Chondrocyte (in vitro differentiated cells): Measurements from ENCODE around the gene DEPDC4. TPM values are rescaled to one million over a fixed set of nuclear protein-coding genes. Genes with fewer than 3 reads are reported as not detected.
A peak's percentile ranks its signal among the peaks of the same experiment; 100 is the strongest.
"Not testable (repeated sequence)": the region's sequence is repeated elsewhere in the genome, so short reads cannot be mapped to it uniquely, and the experiment has no call there.

Experiments used
- DNase-seq: peaks from one replicate; pipeline ENCODE4 v3.0.0; 2021; ENCODE audit warnings: mixed read lengths, low spot score
- H3K27ac Mint-ChIP-seq: one replicate; pipeline ENCODE4 v1.8.0; 2021; ENCODE audit warnings: mild to moderate bottlenecking, moderate library complexity, mixed read lengths; ENCODE audit not compliant: unreplicated experiment
- H3K27me3 Mint-ChIP-seq: 2 replicates; pipeline ENCODE4 v1.8.0; 2021; ENCODE audit warnings: low read depth, mixed read lengths
- H3K36me3 Mint-ChIP-seq: 2 replicates; pipeline ENCODE4 v1.8.0; 2021; ENCODE audit warnings: low read depth, mixed read lengths
- H3K4me1 Mint-ChIP-seq: 2 replicates; pipeline ENCODE4 v1.8.0; 2021; ENCODE audit warnings: low read depth, mild to moderate bottlenecking, mixed read lengths
- H3K4me3 Mint-ChIP-seq: one replicate; pipeline ENCODE4 v1.8.0; 2021; ENCODE audit warnings: mild to moderate bottlenecking, moderate library complexity, mixed read lengths; ENCODE audit not compliant: unreplicated experiment
- H3K9me3 Mint-ChIP-seq: 2 replicates; pipeline ENCODE4 v1.8.0; 2021; ENCODE audit warnings: low read depth, mixed read lengths
- CTCF ChIP-seq: fragments of 200-600 bp; sonication (generic); IDR thresholded peaks from 2 replicates; pipeline ENCODE4 v1.5.0; 2021; ENCODE audit warnings: antibody characterized with exemption, mild to moderate bottlenecking, moderate library complexity
- total RNA-seq: library from RNA; stranded (reverse); gene quantifications from 3 replicates; pipeline ENCODE4 v1.2.1, GENCODE V29; 2021

The DEPDC4 gene
- total RNA-seq, 1 donor from 2014 or later: 0.57 TPM

DNA sequence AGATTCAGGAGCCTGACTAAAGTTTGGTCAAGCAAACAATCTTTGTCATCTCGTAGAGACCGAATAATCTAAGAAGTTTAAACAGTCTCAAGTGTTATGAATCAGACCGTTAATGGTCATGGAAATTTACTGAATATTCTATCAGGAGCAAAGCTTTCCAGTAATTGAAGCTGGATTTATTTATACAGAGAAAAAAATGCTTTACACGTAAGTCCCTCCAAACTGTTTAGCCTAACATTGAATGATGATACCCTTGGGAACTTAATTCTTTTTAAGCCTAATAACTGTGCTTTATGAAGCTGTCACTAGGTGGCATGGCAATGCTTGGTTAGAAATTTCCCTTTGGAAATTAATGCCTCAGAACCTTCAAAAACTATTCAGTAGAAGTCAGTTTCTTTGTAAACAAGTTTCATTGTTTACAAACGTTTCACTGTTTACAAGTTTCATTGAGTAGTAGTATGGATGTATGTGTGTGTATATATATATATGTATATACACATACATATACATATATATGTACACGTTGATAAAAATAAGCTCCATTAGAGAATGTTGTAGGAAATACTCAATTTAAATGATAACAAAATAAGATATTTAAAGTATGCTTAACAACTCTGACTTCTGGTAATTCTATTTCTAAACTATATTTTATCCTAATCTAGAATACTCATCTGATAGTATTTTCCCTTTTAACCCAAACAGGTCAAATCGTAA, 32.1 kb downstream of the DEPDC4 start:
- Mint-ChIP-seq H3K4me1 (peaks cover 4% of the 10 kb centered on the region), H3K9me3 (no peaks in the 10 kb centered on the region), H3K4me3 (no peak overlapping the region), H3K27ac (no peak overlapping the region), H3K36me3 (no peaks in the 10 kb centered on the region), H3K27me3 (no peaks in the 10 kb centered on the region)
- no peak for DNase-seq
- peak; percentile 93 for TF ChIP-seq CTCF

GRCh38 chr12:100234166-100234565, 32.7 kb downstream of the DEPDC4 start:
- no peak for TF ChIP-seq CTCF
- DNase-seq: no peak
- no peaks in the 10 kb centered on the region for H3K27me3 Mint-ChIP-seq
- no peak overlapping the region for H3K4me3 Mint-ChIP-seq
- no peak overlapping the region for H3K27ac Mint-ChIP-seq
- no peaks in the 10 kb centered on the region for H3K36me3 Mint-ChIP-seq
- H3K4me1 Mint-ChIP-seq: peaks cover 4% of the 10 kb centered on the region
- no peaks in the 10 kb centered on the region for H3K9me3 Mint-ChIP-seq

- not testable (repeated sequence) for H3K27ac Mint-ChIP-seq, H3K27me3 Mint-ChIP-seq, H3K9me3 Mint-ChIP-seq, H3K36me3 Mint-ChIP-seq, H3K4me1 Mint-ChIP-seq, H3K4me3 Mint-ChIP-seq, DNase-seq
These were observed 35.0 kb downstream of the DEPDC4 start for GRCh38 chr12:100231873-100232272.

GRCh38 chr12:100229876-100230275, 37.0 kb downstream of the DEPDC4 start:
- Mint-ChIP-seq H3K36me3 (peaks cover 1% of the 10 kb centered on the region), H3K9me3 (no peaks in the 10 kb centered on the region), H3K27me3 (no peaks in the 10 kb centered on the region), H3K4me1 (peaks cover 4% of the 10 kb centered on the region), H3K4me3 (no peak overlapping the region), H3K27ac (no peak overlapping the region)
- DNase-seq: no peak
- no peak for TF ChIP-seq CTCF

DNA sequence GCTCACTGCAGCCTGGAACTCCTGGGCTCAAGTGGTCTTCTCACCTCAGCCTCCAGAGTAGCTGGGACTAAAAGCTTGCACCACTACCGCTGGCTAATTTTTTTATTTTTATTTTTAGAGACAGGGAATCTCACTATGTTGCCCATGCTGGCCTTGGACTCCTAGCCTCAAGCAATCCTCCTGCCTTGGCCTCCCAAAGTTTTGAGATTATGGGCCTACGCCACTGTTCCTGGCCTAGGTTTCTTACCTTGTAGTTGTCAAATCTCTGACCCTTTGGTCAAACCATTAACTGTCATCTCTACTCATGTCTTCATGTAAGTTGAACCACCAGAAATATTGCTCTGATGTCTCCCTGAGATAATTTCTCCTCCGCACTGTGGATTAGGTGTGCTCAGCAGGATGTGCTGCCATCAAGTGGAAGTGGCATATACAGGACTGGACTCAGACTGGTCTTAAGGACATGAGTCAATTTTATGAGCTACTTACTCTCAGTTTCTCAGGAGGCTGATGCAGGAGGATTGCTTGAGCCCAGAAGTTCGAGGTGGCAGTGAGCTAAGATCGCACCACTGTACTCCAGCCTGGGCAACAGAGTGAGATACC, 37.7 kb downstream of the DEPDC4 start:
- peak; percentile 59 for TF ChIP-seq CTCF
- DNase-seq: no peak
- H3K9me3 Mint-ChIP-seq: no peaks in the 10 kb centered on the region
- H3K27me3 Mint-ChIP-seq: no peaks in the 10 kb centered on the region
- no peak overlapping the region for H3K27ac Mint-ChIP-seq
- peaks cover 1% of the 10 kb centered on the region for H3K4me1 Mint-ChIP-seq
- peaks cover 1% of the 10 kb centered on the region for H3K36me3 Mint-ChIP-seq
- no peak overlapping the region for H3K4me3 Mint-ChIP-seq

DNA sequence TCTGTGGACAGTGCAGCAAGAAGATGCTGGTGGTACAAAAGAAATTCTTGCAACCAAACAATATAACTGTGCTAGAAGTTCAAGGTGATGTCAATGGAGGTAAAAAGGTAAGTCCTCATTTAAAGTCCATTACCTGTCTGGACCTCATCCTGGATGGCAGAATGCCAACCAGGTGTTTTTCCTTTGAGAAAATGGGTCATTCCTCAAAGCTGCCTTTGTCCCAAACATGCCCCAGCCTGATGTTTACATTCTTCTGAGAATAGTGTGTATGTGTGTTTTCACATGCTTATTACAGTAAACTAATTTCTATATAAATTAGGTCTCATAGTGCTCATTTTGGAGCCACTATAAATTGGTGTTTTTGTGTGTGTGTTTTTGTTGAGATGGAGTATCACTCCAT, 41.4 kb downstream of the DEPDC4 start:
- no peak for DNase-seq
- no peak overlapping the region for H3K4me3 Mint-ChIP-seq
- peaks cover 1% of the 10 kb centered on the region for H3K36me3 Mint-ChIP-seq
- no peaks in the 10 kb centered on the region for H3K9me3 Mint-ChIP-seq
- no peaks in the 10 kb centered on the region for H3K27me3 Mint-ChIP-seq
- H3K4me1 Mint-ChIP-seq: no peaks in the 10 kb centered on the region
- H3K27ac Mint-ChIP-seq: no peak overlapping the region
- no peak for TF ChIP-seq CTCF

DNA sequence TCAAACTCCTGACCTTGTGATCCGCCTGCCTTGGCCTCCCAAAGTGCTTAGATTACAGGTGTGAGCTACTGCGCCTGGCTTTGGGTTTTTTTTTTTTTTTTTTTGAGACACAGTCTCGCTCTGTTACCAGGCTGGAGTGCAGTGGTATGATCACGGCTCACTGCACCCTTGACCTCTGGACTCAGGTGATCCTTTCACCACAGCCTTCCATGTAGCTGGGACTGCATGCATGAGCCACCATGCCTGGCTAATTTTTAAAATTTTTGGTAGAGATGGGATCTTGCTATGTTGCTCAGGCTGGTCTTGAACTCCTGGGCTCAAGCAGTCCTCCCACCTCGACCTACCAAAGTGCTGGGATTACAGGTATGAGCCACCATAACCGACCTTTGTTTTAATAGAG, 44.7 kb downstream of the DEPDC4 start:
- H3K27ac Mint-ChIP-seq, H3K9me3 Mint-ChIP-seq, H3K36me3 Mint-ChIP-seq: not testable (repeated sequence)

More for the DNA sequence above, 44.7 kb downstream of the DEPDC4 start:
- not testable (repeated sequence) for DNase-seq, H3K4me3 Mint-ChIP-seq, H3K27me3 Mint-ChIP-seq, H3K4me1 Mint-ChIP-seq
